ENCODE measurements around the gene LYPD1. TPM values are rescaled to one million over a fixed set of nuclear protein-coding genes. Genes with fewer than 3 reads are reported as not detected.
"Not testable (repeated sequence)": the region's sequence is repeated elsewhere in the genome, so short reads cannot be mapped to it uniquely, and the experiment has no call there.

LYPD1 gene, protein sequence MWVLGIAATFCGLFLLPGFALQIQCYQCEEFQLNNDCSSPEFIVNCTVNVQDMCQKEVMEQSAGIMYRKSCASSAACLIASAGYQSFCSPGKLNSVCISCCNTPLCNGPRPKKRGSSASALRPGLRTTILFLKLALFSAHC
- 0.74 and 25.2 TPM in 2 replicates for total RNA-seq (ENCODE audit: low replicate concordance)

DNA sequence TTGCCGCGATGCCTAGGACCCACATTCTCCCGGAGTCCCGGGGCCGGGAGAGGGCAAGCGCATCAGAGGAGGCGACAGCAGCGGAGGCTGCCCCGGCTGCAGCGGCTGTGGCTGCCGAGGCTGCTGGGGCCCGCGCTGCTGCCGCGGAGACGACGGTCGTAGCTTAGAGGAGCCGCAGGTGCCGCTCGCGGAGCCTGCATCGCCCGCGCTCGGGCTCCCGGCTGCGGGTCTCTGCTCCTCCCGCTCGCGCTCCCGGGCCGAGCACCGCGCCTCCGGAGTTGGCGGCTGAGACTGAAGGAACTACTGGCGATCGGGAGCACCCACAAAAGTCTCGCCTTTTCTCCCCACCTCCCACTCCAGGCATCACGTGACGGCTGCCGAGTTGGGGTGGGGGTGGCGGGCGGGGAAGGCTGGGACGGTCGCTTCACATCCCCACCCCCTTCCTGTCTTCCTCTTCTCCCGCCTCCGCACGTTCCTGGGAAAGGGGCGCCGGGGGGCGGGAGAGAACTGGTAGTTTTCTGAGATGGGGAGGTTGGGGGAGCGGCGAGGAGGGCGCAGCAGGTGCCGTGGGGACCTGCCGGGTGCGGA is at the start of gene LYPD1:
TSS of gene LYPD1 (minus strand) at position 298 of the 588 bp plus-strand sequence. CDS start at position 25, 273 bp downstream.
- TF ChIP-seq, protein P1, sequence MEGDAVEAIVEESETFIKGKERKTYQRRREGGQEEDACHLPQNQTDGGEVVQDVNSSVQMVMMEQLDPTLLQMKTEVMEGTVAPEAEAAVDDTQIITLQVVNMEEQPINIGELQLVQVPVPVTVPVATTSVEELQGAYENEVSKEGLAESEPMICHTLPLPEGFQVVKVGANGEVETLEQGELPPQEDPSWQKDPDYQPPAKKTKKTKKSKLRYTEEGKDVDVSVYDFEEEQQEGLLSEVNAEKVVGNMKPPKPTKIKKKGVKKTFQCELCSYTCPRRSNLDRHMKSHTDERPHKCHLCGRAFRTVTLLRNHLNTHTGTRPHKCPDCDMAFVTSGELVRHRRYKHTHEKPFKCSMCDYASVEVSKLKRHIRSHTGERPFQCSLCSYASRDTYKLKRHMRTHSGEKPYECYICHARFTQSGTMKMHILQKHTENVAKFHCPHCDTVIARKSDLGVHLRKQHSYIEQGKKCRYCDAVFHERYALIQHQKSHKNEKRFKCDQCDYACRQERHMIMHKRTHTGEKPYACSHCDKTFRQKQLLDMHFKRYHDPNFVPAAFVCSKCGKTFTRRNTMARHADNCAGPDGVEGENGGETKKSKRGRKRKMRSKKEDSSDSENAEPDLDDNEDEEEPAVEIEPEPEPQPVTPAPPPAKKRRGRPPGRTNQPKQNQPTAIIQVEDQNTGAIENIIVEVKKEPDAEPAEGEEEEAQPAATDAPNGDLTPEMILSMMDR (IDR thresholded peaks at IDR 0.05; ENCODE audit: insufficient read depth, low read length) = no peak
- H3K4me3 ChIP-seq (ENCODE audit: low read depth, low read length) = peak within 1 kb of the TSS; percentile 83
- no peak for DNase-seq (ENCODE audit: low read depth)

DNA sequence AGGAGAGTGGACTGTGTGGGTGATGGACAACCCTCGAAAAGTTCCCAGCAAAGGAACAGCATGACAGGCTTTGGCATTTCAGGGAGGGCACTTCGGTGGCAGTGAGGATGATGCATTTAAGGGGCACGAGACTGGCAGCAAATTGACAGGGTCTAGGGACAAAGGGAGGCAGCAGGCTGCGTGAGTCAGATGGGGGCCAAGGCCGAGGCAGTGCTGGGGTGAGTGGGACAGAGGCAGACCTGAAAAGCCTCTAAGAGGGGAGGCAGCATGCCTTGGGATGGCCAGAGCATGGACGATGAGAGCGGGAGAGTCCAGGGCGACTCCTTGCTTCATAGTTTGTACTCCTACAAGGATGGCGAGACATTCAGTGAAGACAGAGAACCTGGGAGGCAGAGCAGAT is 49.5 kb upstream of the LYPD1 start:
- no peak for DNase-seq (ENCODE audit: low read depth)
- TF ChIP-seq, protein P1 (IDR thresholded peaks at IDR 0.05; ENCODE audit: insufficient read depth, low read length) = no peak
- no peak overlapping the region for H3K4me3 ChIP-seq (ENCODE audit: low read depth, low read length)

DNA sequence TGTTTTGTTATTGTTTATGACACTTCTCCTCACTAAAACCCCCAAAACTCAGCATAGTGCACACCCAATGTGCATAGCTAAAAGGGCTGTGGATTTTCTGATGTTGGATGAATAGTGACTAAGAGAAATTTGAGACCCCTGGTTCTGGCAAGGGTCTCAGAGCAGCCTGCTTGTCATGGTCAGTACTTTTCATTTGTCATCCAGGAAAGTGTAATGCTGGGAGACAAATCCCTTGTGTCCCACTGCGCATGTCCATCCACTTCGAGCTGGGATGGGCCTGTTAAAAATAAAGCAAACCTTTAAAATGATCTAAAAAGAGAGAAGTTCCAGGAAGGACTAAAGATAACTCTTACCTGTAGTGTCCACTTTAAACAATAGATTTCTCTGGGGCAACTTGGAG is 46.9 kb upstream of the LYPD1 start:
- DNase-seq (ENCODE audit: low read depth) = no peak
- TF ChIP-seq, protein P1 (IDR thresholded peaks at IDR 0.05; ENCODE audit: insufficient read depth, low read length) = no peak
- H3K4me3 ChIP-seq (ENCODE audit: low read depth, low read length) = no peak overlapping the region

DNA sequence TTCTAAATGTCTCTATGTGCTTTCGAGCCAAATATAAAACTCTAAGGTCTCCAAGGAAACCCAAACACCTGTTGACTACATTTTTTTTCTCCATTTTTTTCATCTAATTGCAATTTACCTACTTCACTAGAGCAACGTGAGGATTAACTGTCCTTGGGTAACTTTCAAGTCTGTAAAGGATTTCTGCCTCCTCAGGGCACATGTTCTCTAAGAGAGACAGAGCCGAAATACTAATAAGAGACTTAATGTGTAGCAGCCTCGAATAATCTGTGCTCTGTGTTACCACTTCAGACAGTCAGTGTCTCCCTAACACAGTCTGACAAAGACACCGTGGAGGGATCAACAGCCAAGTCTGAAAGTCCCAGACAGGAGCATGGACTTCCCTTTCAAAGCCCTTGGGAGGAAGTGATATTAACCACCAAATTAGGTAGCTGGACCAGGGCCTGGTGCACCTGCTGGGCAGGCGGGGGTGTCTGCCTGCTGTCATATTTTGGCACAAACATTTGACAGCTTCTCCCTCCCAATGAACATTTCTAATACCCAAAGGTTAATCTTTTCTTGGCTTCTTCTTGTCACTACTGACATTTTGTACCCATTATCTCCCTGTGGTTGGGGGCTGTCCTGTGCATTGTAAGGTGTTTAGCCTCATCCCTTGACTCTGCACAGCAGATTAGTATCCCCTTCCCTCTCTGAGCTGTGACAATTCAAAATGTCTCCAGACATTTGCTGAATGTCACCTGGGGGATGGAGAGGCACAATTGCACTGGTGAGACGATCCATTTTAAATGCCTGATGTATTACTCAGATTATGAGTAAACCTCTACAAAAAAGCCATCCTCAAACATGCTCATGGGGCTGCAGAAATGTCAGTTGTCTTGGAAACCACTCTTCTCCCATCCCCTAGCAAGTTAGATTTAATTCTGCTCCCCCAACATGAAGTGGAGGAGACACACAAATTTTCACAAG is 45.7 kb upstream of the LYPD1 start:
- no peak overlapping the region for H3K4me3 ChIP-seq (ENCODE audit: low read depth, low read length)
- TF ChIP-seq, protein P1 (IDR thresholded peaks at IDR 0.05; ENCODE audit: insufficient read depth, low read length) = no peak
- no peak for DNase-seq (ENCODE audit: low read depth)

DNA sequence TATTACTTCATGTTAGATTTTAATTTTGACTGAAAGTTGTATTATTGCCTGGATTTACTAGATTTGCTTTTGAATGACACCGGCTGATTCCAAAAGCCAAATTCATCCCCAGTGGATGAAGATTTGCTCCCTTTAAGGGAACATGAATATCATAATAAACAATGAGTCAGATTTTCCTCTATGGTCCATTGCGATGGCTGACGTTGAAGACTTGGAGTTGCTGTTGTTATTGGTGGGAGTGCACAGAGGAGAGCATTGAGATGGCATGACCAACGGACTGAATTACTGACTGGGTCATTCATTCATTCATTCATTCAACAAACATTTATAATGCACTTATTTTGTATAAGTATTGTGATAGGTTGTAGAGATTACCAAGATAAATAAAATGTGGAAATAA is 33.4 kb upstream of the LYPD1 start:
- no peak overlapping the region for H3K4me3 ChIP-seq (ENCODE audit: low read depth, low read length)
- TF ChIP-seq, protein P1 (IDR thresholded peaks at IDR 0.05; ENCODE audit: insufficient read depth, low read length) = no peak
- peak; percentile 59 for DNase-seq (ENCODE audit: low read depth)

DNA sequence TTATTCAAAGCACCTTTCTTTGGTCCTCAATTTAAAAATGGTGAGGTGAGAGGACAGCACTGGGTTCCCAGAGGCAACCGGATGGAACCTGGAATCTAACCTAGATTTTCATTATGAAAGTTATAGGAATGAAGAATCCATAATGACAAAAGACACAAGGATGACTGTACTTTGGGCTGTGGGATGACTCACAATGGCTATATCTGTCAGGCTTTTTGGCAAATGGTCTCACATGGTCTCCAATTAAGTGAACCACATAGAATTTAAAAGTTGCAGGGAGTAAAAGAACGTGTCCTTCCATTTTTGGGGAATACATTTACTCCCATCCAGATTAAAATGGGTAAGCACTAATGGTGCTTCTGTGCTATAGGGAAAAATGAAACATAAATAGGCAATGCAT is 31.8 kb upstream of the LYPD1 start:
- TF ChIP-seq, protein P1 (IDR thresholded peaks at IDR 0.05; ENCODE audit: insufficient read depth, low read length) = no peak
- H3K4me3 ChIP-seq (ENCODE audit: low read depth, low read length) = no peak overlapping the region
- peak; percentile 53 for DNase-seq (ENCODE audit: low read depth)

DNA sequence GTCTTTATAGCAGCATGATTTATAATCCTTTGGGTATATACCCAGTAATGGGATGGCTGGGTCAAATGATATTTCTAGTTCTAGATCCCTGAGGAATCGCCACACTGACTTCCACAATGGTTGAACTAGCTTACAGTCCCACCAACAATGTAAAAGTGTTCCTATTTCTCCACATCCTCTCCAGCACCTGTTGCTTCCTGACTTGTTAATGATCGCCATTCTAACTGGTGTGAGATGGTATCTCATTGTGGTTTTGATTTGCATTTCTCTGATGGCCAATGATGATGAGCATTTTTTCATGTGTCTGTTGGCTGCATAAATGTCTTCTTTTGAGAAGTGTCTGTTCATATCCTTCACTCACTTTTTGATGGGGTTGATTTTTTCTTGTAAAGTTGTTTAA is 29.8 kb upstream of the LYPD1 start:
- not testable (repeated sequence) for H3K4me3 ChIP-seq (ENCODE audit: low read depth, low read length); DNase-seq (ENCODE audit: low read depth)

DNA sequence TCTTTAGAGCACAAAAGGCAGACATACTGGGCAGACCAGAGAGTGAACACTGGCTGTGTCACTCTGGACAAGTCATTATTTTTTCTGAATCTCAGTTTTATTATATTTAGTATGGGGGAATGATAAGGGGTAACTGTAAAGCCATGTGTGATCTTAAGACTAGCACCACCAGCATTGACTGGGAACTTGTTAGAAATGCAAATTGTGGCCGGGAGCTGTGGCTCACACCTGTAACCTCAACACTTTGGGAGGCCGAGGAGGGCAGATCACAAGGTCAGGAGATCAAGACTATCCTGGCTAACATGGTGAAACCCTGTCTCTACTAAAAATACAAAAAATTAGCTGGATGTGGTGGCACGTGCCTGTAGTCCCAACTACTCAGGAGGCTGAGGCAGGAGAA is 28.3 kb upstream of the LYPD1 start:
- DNase-seq (ENCODE audit: low read depth); H3K4me3 ChIP-seq (ENCODE audit: low read depth, low read length): not testable (repeated sequence)
